Natural killer cell treated with Interleukin-12 subunit alpha and Interleukin-12 subunit beta and Interleukin-15 and Interleukin-18, amount 100 ng/mL, for 72 hours (primary cell): ENCODE results near the gene ETS1. TPM values are rescaled to one million over a fixed set of nuclear protein-coding genes. Genes with fewer than 3 reads are reported as not detected.

ENCODE experiments used
- ATAC-seq, 2 donors: fragments of 150-1000 bp; cut with Tn5 transposase in 1 of 2; sonication (Bioruptor Pico), chemical (Tn5 transposase) in 1 of 2; 2 replicates each; pipeline ENCODE4 v1.10.0; 2021
- DNase-seq: peaks from one replicate; pipeline ENCODE4 v3.0.0; 2022; ENCODE audit warnings: low spot score
- H3K27ac Mint-ChIP-seq, 2 donors: 1 replicate in 1 of 2; 2 replicates in 1 of 2; pipeline ENCODE4 v1.8.0; 2022; ENCODE audit warnings: mixed read lengths in 2 of 2, mild to moderate bottlenecking in 1 of 2, moderate library complexity in 1 of 2
- H3K27me3 Mint-ChIP-seq, 2 donors: 1 replicate in 1 of 2; 2 replicates in 1 of 2; pipeline ENCODE4 v1.8.0; 2022; ENCODE audit warnings: mixed read lengths in 2 of 2
- H3K36me3 Mint-ChIP-seq: one replicate; pipeline ENCODE4 v1.8.0; 2022; ENCODE audit warnings: mixed read lengths
- H3K4me1 Mint-ChIP-seq, 2 donors: 1 replicate in 1 of 2; 2 replicates in 1 of 2; pipeline ENCODE4 v1.8.0; 2022; ENCODE audit warnings: low read depth in 2 of 2, mixed read lengths in 2 of 2, mild to moderate bottlenecking in 1 of 2
- H3K4me3 Mint-ChIP-seq: one replicate; pipeline ENCODE4 v1.8.0; 2022; ENCODE audit warnings: mixed read lengths
- H3K9me3 Mint-ChIP-seq: 2 replicates; pipeline ENCODE4 v1.8.0; 2022; ENCODE audit warnings: mixed read lengths
- total RNA-seq, 2 donors: library from RNA; stranded (reverse); gene quantifications; one replicate each; pipeline ENCODE4 v1.2.3, GENCODE V29; 2022

ETS1 gene
- total RNA-seq, 2 donors from 2014 or later = 521 to 738 TPM

- ATAC-seq (no peak), DNase-seq (no peak)
- Mint-ChIP-seq H3K36me3 (no peaks in the 10 kb centered on the region), H3K4me1 (peaks cover 64 to 71% of the 10 kb centered on the region in 2 donors), H3K27ac (peak overlapping the region; percentile 95 to 96), H3K27me3 (peaks cover 0 to 2% of the 10 kb centered on the region in 2 donors), H3K4me3 (peak overlapping the region; percentile 71), H3K9me3 (peaks cover 3% of the 10 kb centered on the region)
Observed at GRCh38 chr11:128527046-128527445, 60.3 kb downstream of the ETS1 start.

- H3K36me3 Mint-ChIP-seq = peaks cover 8% of the 10 kb centered on the region
- H3K4me1 Mint-ChIP-seq = peaks cover 61 to 76% of the 10 kb centered on the region in 2 donors
- H3K27ac Mint-ChIP-seq = peak overlapping the region; percentile 95 to 96
- peak overlapping the region; percentile 71 for H3K4me3 Mint-ChIP-seq
- peaks cover 0 to 2% of the 10 kb centered on the region in 2 donors for H3K27me3 Mint-ChIP-seq
- H3K9me3 Mint-ChIP-seq = peaks cover 3% of the 10 kb centered on the region
- DNase-seq (no peak), ATAC-seq (peak; percentile 57 to 58)
Observed at GRCh38 chr11:128525411-128526243, 61.7 kb downstream of the ETS1 start.

DNA sequence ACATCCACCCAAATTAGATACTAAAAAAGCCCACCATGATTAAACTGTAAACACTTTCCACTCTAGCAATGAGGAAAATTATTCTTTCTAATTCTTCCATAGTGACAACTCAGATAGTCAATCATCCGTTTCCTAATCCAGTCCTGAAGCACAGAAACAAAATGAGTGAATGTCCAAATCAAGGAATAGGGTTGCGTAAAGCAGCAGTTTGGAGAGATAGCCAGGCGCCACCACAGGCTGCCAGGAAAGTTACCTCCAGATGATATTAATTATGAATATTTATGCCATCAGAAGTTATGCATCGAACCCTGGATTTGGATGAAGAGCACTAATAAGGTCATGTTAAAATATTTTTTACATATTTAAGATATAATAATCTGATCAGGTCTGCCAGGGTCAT lies 63.2 kb downstream of the ETS1 start:
- H3K27ac Mint-ChIP-seq = peak overlapping the region; percentile 95 to 96

DNA sequence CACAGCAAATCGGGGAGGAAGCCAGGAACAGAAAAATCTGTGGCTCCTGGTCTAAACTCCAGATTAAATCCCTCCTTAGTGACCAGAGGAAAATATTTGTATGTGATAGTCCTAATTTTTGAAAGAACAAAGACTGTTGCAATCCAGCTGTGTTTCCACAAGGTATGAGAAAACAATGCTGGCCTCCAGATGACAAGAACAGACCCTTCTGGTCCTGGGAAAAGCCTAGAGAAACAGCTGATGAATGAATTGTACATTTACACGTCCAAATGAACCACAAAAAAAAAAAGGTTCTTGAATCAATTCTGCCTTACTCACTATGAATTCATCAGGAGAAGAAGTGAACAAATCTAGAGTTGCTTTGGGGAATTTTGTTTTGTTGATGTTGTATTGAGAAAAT lies 63.7 kb downstream of the ETS1 start:
- no peaks in the 10 kb centered on the region for H3K27me3 Mint-ChIP-seq
- peak overlapping the region; percentile 95 to 96 for H3K27ac Mint-ChIP-seq
- peaks cover 53 to 75% of the 10 kb centered on the region in 2 donors for H3K4me1 Mint-ChIP-seq
- peaks cover 27% of the 10 kb centered on the region for H3K36me3 Mint-ChIP-seq
- no peaks in the 10 kb centered on the region for H3K9me3 Mint-ChIP-seq
- no peak for DNase-seq
- no peak for ATAC-seq
- H3K4me3 Mint-ChIP-seq = peak overlapping the region; percentile 98

More for the DNA sequence above, 63.2 kb downstream of the ETS1 start:
- peak overlapping the region; percentile 98 for H3K4me3 Mint-ChIP-seq
- peaks cover 22% of the 10 kb centered on the region for H3K36me3 Mint-ChIP-seq
- no peaks in the 10 kb centered on the region for H3K27me3 Mint-ChIP-seq
- H3K4me1 Mint-ChIP-seq = peaks cover 53 to 75% of the 10 kb centered on the region in 2 donors
- no peak for DNase-seq
- H3K9me3 Mint-ChIP-seq = no peaks in the 10 kb centered on the region
- ATAC-seq = no peak

DNA sequence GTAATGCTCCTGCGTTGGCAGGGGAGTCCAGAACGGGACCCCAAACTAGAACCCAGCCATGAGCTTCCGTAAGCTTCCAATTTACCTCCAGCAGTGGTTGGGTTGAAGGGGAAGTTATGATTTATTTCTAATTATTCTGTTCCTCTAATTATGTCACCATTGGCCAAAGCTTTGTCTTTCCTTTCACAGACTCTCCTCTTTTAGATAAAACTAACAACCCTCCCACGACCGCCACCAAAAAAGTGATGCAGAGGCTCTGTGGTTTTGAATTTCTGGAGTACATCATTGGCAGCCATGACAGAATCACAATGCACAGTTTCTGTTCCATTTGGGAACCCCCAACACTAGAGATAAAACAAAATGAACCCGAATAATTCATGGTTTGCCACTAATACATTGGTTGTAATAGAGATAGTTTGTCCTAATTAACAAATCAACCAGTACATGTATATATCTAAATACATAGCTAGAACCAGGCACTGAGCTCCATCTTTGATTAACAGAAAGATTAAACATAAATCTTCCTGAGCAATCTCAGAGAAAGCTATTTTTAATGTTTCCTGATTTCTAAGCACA lies 64.3 kb downstream of the ETS1 start:
- Mint-ChIP-seq H3K4me3 (peak overlapping the region; percentile 98), H3K27me3 (no peaks in the 10 kb centered on the region), H3K9me3 (no peaks in the 10 kb centered on the region), H3K4me1 (peaks cover 53 to 75% of the 10 kb centered on the region in 2 donors), H3K27ac (peak overlapping the region; percentile 95 to 96), H3K36me3 (peaks cover 33% of the 10 kb centered on the region)
- no peak for ATAC-seq
- DNase-seq = peak; percentile 67

GRCh38 chr11:128522055-128522942 lies 65.1 kb downstream of the ETS1 start:
- no peaks in the 10 kb centered on the region for H3K27me3 Mint-ChIP-seq
- peaks cover 53 to 75% of the 10 kb centered on the region in 2 donors for H3K4me1 Mint-ChIP-seq
- H3K36me3 Mint-ChIP-seq = peaks cover 41% of the 10 kb centered on the region
- peak; percentile 92 to 94 for ATAC-seq
- H3K9me3 Mint-ChIP-seq = no peaks in the 10 kb centered on the region
- H3K27ac Mint-ChIP-seq = peak overlapping the region; percentile 95 to 96
- DNase-seq = peak; percentile 96
- peak overlapping the region; percentile 98 for H3K4me3 Mint-ChIP-seq

GRCh38 chr11:128521682-128522054 lies 65.7 kb downstream of the ETS1 start:
- H3K4me1 Mint-ChIP-seq = peaks cover 51 to 75% of the 10 kb centered on the region in 2 donors
- H3K27ac Mint-ChIP-seq = peak overlapping the region; percentile 95 to 96
- no peak for ATAC-seq
- DNase-seq = no peak
- H3K27me3 Mint-ChIP-seq = no peaks in the 10 kb centered on the region
- peak overlapping the region; percentile 98 for H3K4me3 Mint-ChIP-seq
- H3K36me3 Mint-ChIP-seq = peaks cover 47% of the 10 kb centered on the region
- no peaks in the 10 kb centered on the region for H3K9me3 Mint-ChIP-seq

GRCh38 chr11:128520888-128521681 lies 66.3 kb downstream of the ETS1 start:
- peaks cover 53% of the 10 kb centered on the region for H3K36me3 Mint-ChIP-seq
- no peak for ATAC-seq
- H3K27me3 Mint-ChIP-seq = no peaks in the 10 kb centered on the region
- peak overlapping the region; percentile 98 for H3K4me3 Mint-ChIP-seq
- no peak for DNase-seq
- H3K4me1 Mint-ChIP-seq = peaks cover 51 to 75% of the 10 kb centered on the region in 2 donors
- H3K27ac Mint-ChIP-seq = peak overlapping the region; percentile 95 to 96
- H3K9me3 Mint-ChIP-seq = no peaks in the 10 kb centered on the region

DNA sequence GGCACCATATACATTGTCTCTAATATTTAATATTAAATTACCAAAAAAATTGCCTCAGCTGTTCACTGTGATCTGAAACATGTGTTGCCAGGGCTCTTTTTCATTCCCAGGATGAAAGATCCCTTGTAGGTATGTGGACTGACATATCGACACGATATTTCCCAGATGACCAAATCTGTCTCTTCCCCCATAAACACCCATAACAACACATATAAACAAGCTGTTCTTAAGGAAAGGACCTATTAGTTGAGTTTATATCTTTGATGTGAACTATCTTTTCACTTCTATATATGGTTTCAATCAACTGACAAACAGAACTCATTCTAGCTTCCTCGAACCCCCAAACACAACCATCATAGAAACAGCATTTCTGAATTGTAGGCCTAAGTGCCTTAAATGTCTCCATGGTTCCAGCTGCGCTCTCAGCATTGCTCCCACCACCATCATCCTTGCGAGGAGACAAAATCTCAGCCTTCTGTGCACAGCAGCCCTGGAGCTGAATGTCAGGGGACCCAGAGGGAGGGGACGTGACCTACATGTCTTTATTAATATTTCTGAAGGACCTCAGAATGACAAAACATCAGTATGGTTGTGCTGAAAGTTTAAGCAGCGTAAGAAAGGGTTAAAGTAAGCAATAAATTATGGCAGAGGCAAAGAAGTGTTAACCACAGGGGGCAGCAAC lies 67.0 kb downstream of the ETS1 start:
- peak overlapping the region; percentile 98 for H3K4me3 Mint-ChIP-seq
- H3K4me1 Mint-ChIP-seq = peaks cover 50 to 75% of the 10 kb centered on the region in 2 donors
- DNase-seq (no peak), ATAC-seq (no peak)
- H3K27me3 Mint-ChIP-seq = no peaks in the 10 kb centered on the region
- H3K9me3 Mint-ChIP-seq = no peaks in the 10 kb centered on the region
- peak overlapping the region; percentile 95 to 96 for H3K27ac Mint-ChIP-seq
- peaks cover 60% of the 10 kb centered on the region for H3K36me3 Mint-ChIP-seq

DNA sequence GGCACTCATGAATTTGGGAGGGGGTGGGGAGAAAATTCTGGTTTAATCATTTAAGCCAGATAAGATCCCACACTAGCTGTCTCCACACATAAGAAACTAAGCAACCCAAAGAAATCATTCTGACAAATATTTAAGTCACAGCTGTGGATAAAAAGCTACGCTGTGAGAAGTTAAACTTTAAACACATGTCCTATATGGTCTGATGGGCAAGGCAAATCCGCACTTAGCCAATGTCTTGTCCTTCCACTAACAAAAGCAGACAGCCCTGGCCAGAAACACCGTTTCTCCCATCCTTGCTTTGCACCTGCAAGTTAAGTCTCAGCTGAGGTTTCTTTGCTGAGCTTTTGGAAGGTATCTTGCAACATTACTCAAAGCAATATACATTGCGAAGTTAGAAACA lies 68.0 kb downstream of the ETS1 start:
- Mint-ChIP-seq H3K27me3 (no peaks in the 10 kb centered on the region), H3K4me3 (peak overlapping the region; percentile 98), H3K27ac (peak overlapping the region; percentile 95 to 96), H3K36me3 (peaks cover 70% of the 10 kb centered on the region), H3K9me3 (no peaks in the 10 kb centered on the region), H3K4me1 (peaks cover 55 to 76% of the 10 kb centered on the region in 2 donors)
- DNase-seq (no peak), ATAC-seq (no peak)

- DNase-seq (no peak), ATAC-seq (no peak)
- Mint-ChIP-seq H3K36me3 (peaks cover 76% of the 10 kb centered on the region), H3K4me1 (peaks cover 56 to 77% of the 10 kb centered on the region in 2 donors), H3K9me3 (no peaks in the 10 kb centered on the region), H3K27ac (peak overlapping the region; percentile 95 to 96), H3K4me3 (peak overlapping the region; percentile 98), H3K27me3 (no peaks in the 10 kb centered on the region)
Observed at GRCh38 chr11:128518493-128519207, 68.7 kb downstream of the ETS1 start.
